Measurements from ENCODE around the gene MAST3. TPM values are rescaled to one million over a fixed set of nuclear protein-coding genes. Genes with fewer than 3 reads are reported as not detected.

MAST3 gene
- polyA plus RNA-seq, 3 donors: 3.5 to 10.8 (median 5.5) TPM

GRCh38 chr19:18192673-18193387 lies 95.3 kb downstream of the MAST3 start, which contains the start of gene MPV17L2:
Gene MPV17L2 (plus strand): TSS chr19:18193218. CDS start chr19:18193282, 64 bp downstream.
- 0% methylated on average over 69 to 74 of the region's 74 CpGs for WGBS, 3 donors

GRCh38 chr19:18193388-18194180 lies 96.0 kb downstream of the MAST3 start:
- peak overlapping the region; percentile 45 for H3K27ac ChIP-seq (ENCODE audit: low read depth, low read length)
- WGBS, 3 donors: 2 to 4% (median 4%) methylated on average over 42 to 46 of the region's 46 CpGs

More at GRCh38 chr19:18192673-18193387, 95.3 kb downstream of the MAST3 start, which contains the start of gene MPV17L2:
- peak within 1 kb of the TSS; percentile 78 for H3K27ac ChIP-seq (ENCODE audit: low read depth, low read length)

- no peak overlapping the region for H3K27ac ChIP-seq (ENCODE audit: low read depth, low read length)
- WGBS, 3 donors: 43 to 54% (median 52%) methylated on average over 12 of the region's 12 CpGs
Observed at GRCh38 chr19:18194181-18194530, 96.6 kb downstream of the MAST3 start.

GRCh38 chr19:18194554-18195238 lies 97.1 kb downstream of the MAST3 start:
- no peak overlapping the region for H3K27ac ChIP-seq (ENCODE audit: low read depth, low read length)
- WGBS, 3 donors: 27 to 29% (median 28%) methylated on average over 26 to 27 of the region's 27 CpGs

GRCh38 chr19:18196511-18196845 lies 98.9 kb downstream of the MAST3 start:
- H3K27ac ChIP-seq (ENCODE audit: low read depth, low read length): no peak overlapping the region

GRCh38 chr19:18197306-18197705 lies 99.7 kb downstream of the MAST3 start:
- H3K27ac ChIP-seq (ENCODE audit: low read depth, low read length): no peak overlapping the region
- 91 to 94% (median 91%) methylated on average over 18 of the region's 18 CpGs for WGBS, 3 donors

More at GRCh38 chr19:18196511-18196845, 98.9 kb downstream of the MAST3 start:
- whole genome bisulfite sequencing, 3 donors: 84 to 91% (median 85%) methylated on average over 7 of the region's 7 CpGs

- H3K27ac ChIP-seq (ENCODE audit: low read depth, low read length): no peak overlapping the region
- WGBS, 3 donors: 67 to 72% (median 68%) methylated on average over 6 of the region's 6 CpGs
Observed at GRCh38 chr19:18197941-18198340, 100.4 kb downstream of the MAST3 start.

GRCh38 chr19:18198374-18198773 lies 100.8 kb downstream of the MAST3 start:
- WGBS, 3 donors: 90 to 96% (median 92%) methylated on average over 6 of the region's 6 CpGs
- no peak overlapping the region for H3K27ac ChIP-seq (ENCODE audit: low read depth, low read length)

Other genes with a start within 250 kb of the MAST3 start
- 10 to 100 TPM in 1 of 3 donors, 1 to 10 TPM in 2; 1.9 to 11.1 (median 9.7) TPM for gene JAK3, start 249.8 kb upstream of the MAST3 start, polyA plus RNA-seq
- gene RPL18A, start 237.9 kb upstream of the MAST3 start, polyA plus RNA-seq: 1,000 to 10,000 TPM; 2,749 to 3,693 (median 2,955) TPM
- gene SLC5A5, start 225.8 kb upstream of the MAST3 start, polyA plus RNA-seq: 1 to 10 TPM in 1 of 3 donors, under 1 TPM in 1, not detected in 1; 0.06 to 2.6 TPM
- gene CCDC124, start 164.8 kb upstream of the MAST3 start, polyA plus RNA-seq: 100 to 1,000 TPM in 2 of 3 donors, 10 to 100 TPM in 1; 77.4 to 149 (median 111) TPM
- gene KCNN1, start 130.7 kb upstream of the MAST3 start, polyA plus RNA-seq: under 1 TPM in 2 of 3 donors, not detected in 1; 0.06 to 0.34 TPM
- 10 to 100 TPM; 11.1 to 48.6 (median 15.4) TPM for gene ARRDC2, start 89.6 kb upstream of the MAST3 start, polyA plus RNA-seq
- 1 to 10 TPM in 1 of 3 donors, under 1 TPM in 2; 0.31 to 1.2 (median 1.00) TPM for gene IL12RB1, start 10.8 kb upstream of the MAST3 start, polyA plus RNA-seq
- 1 to 10 TPM; 1.4 to 5.2 (median 1.6) TPM for gene PIK3R2, start 55.4 kb downstream of the MAST3 start, polyA plus RNA-seq
- gene IFI30, start 76.0 kb downstream of the MAST3 start, polyA plus RNA-seq: 100 to 1,000 TPM in 1 of 3 donors, 10 to 100 TPM in 2; 30.8 to 205 (median 70.3) TPM
- gene MPV17L2, start 95.4 kb downstream of the MAST3 start, polyA plus RNA-seq: 10 to 100 TPM in 2 of 3 donors, 1 to 10 TPM in 1; 8.0 to 14.6 (median 10.6) TPM
- gene RAB3A, start 106.3 kb downstream of the MAST3 start, polyA plus RNA-seq: 1 to 10 TPM in 2 of 3 donors, under 1 TPM in 1; 1.00 to 5.2 (median 1.5) TPM
- gene PDE4C, start 128.7 kb downstream of the MAST3 start, polyA plus RNA-seq: 1 to 10 TPM in 1 of 3 donors, under 1 TPM in 2; 0.20 to 4.0 (median 0.22) TPM
- 10 to 100 TPM in 1 of 3 donors, 1 to 10 TPM in 2; 1.3 to 11.2 (median 1.7) TPM for gene IQCN, start 176.7 kb downstream of the MAST3 start, polyA plus RNA-seq
- 100 to 1,000 TPM; 165 to 392 (median 214) TPM for gene JUND, start 183.8 kb downstream of the MAST3 start, polyA plus RNA-seq
- 100 to 1,000 TPM in 2 of 3 donors, 10 to 100 TPM in 1; 46.3 to 118 (median 100) TPM for gene LSM4, start 225.3 kb downstream of the MAST3 start, polyA plus RNA-seq
- gene PGPEP1, start 242.8 kb downstream of the MAST3 start, polyA plus RNA-seq: 10 to 100 TPM in 2 of 3 donors, 1 to 10 TPM in 1; 9.1 to 17.2 (median 14.5) TPM